Calu3 (cell line): ENCODE measurements around the gene PRKAA1. TPM values are rescaled to one million over a fixed set of nuclear protein-coding genes. Genes with fewer than 3 reads are reported as not detected.

Experiments
- BruUV-seq: library from RNA; stranded (reverse); fragments of 400-500 nt; replicated peaks from 2 replicates; lab custom pipeline; 2021; lab: Mats Ljungman, UMichigan
- CTCF ChIA-PET: fragments of 300-600 bp; sonication (Branson Sonifier 250); formaldehyde crosslinking; loops from one replicate; lab custom pipeline; 2022; ENCODE audit warnings: antibody characterized with exemption; lab: Charles Lee
- DNase-seq: peaks from one replicate; pipeline ENCODE4 v3.0.0; 2022
- H3K27ac Mint-ChIP-seq: one replicate; pipeline ENCODE4 v1.8.0; 2022; ENCODE audit warnings: mixed read lengths; ENCODE audit not compliant: unreplicated experiment
- H3K27me3 Mint-ChIP-seq: one replicate; pipeline ENCODE4 v1.8.0; 2022; ENCODE audit warnings: mixed read lengths; ENCODE audit not compliant: unreplicated experiment
- H3K36me3 Mint-ChIP-seq: one replicate; pipeline ENCODE4 v1.8.0; 2022; ENCODE audit warnings: mild to moderate bottlenecking, moderate library complexity, mixed read lengths; ENCODE audit not compliant: insufficient read depth, unreplicated experiment
- H3K4me1 Mint-ChIP-seq: one replicate; pipeline ENCODE4 v1.8.0; 2022; ENCODE audit warnings: mild to moderate bottlenecking, low read depth, mixed read lengths; ENCODE audit not compliant: unreplicated experiment
- H3K4me3 Mint-ChIP-seq: one replicate; pipeline ENCODE4 v1.8.0; 2022; ENCODE audit warnings: mild to moderate bottlenecking, low read depth, moderate library complexity, mixed read lengths; ENCODE audit not compliant: unreplicated experiment
- H3K9me3 Mint-ChIP-seq: one replicate; pipeline ENCODE4 v1.8.0; 2022; ENCODE audit warnings: low read depth, mixed read lengths; ENCODE audit not compliant: unreplicated experiment
- intact Hi-C: fragments of 100-400 bp; cut with micrococcal nuclease; formaldehyde crosslinking; loops from one replicate; pipeline ENCODE4 v1.10.0; 2022; ENCODE audit not compliant: unreplicated experiment
- total RNA-seq: library from RNA; stranded (reverse); gene quantifications from 2 replicates; pipeline ENCODE4 v1.2.3, GENCODE V29; 2022
- TF ChIP-seq, protein P1 (sequence below): fragments of 200-600 bp; IDR thresholded peaks from one replicate; pipeline ENCODE4 v1.8.0; 2022; ENCODE audit warnings: antibody characterized with exemption; ENCODE audit not compliant: unreplicated experiment

The PRKAA1 gene
- total RNA-seq, 1 experiment from 2014 or later = 118 TPM

DNA sequence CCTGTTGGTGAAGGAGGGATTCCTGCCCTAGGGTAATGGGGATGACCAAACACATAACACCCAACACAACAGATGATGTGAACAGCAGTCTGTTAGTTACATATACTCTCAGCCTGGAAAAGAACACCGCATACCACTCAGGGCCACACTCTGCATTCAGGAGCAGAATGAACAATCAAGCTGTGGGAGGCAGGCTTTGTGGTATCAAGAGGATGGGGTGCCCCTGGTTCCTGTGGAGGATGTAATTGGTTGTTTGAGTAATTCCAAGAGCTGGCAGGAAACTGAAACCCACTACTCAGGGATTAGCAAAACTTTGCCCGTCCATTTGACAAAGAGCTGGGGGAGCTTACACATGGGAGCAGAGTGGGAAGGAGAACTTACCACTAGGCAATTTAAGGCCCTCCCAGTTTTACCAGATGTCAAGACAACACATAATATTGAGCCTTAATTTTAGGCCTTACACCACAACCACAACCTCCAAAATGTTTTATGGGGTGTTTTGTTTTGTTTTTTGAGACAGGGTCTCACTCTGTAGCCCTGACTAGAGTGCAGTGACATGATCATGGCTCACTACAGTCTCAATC lies 15.6 kb upstream of the PRKAA1 start:
- no peaks in the 10 kb centered on the region for H3K36me3 Mint-ChIP-seq
- CTCF ChIA-PET = no interaction called here
- no peaks in the 10 kb centered on the region for H3K27me3 Mint-ChIP-seq
- DNase-seq = no peak
- intact Hi-C loops = no loop called here
- no peak overlapping the region for H3K27ac Mint-ChIP-seq
- TF ChIP-seq, protein P1, sequence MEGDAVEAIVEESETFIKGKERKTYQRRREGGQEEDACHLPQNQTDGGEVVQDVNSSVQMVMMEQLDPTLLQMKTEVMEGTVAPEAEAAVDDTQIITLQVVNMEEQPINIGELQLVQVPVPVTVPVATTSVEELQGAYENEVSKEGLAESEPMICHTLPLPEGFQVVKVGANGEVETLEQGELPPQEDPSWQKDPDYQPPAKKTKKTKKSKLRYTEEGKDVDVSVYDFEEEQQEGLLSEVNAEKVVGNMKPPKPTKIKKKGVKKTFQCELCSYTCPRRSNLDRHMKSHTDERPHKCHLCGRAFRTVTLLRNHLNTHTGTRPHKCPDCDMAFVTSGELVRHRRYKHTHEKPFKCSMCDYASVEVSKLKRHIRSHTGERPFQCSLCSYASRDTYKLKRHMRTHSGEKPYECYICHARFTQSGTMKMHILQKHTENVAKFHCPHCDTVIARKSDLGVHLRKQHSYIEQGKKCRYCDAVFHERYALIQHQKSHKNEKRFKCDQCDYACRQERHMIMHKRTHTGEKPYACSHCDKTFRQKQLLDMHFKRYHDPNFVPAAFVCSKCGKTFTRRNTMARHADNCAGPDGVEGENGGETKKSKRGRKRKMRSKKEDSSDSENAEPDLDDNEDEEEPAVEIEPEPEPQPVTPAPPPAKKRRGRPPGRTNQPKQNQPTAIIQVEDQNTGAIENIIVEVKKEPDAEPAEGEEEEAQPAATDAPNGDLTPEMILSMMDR = no peak
- H3K9me3 Mint-ChIP-seq = no peaks in the 10 kb centered on the region
- no peak overlapping the region for H3K4me3 Mint-ChIP-seq
- no peaks in the 10 kb centered on the region for H3K4me1 Mint-ChIP-seq
- no TSS peak for BruUV-seq

DNA sequence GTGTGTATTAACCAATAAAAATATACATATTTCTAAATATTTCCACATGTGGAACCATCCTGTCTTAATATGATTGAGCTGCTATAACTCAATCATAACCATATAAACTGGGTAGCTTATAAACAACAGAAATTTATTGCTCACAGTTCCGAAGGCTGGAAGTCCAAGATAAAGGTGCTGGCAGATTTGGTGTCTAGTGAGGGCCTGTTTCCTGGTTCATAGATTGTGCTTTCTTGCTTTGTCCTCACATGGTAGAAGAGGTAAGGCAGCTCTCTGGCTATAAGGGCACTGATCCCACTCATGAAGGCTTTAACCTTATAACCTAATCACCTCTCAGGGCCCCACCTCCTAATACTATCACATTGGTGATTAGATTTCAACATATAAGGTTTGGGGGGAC lies 14.0 kb upstream of the PRKAA1 start:
- Mint-ChIP-seq H3K9me3 (no peaks in the 10 kb centered on the region), H3K4me3 (no peak overlapping the region), H3K27me3 (no peaks in the 10 kb centered on the region), H3K27ac (no peak overlapping the region), H3K4me1 (no peaks in the 10 kb centered on the region), H3K36me3 (no peaks in the 10 kb centered on the region)
- CTCF ChIA-PET = no interaction called here
- TF ChIP-seq, protein P1 = no peak
- no peak for DNase-seq
- BruUV-seq = no TSS peak
- intact Hi-C loops = no loop called here

DNA sequence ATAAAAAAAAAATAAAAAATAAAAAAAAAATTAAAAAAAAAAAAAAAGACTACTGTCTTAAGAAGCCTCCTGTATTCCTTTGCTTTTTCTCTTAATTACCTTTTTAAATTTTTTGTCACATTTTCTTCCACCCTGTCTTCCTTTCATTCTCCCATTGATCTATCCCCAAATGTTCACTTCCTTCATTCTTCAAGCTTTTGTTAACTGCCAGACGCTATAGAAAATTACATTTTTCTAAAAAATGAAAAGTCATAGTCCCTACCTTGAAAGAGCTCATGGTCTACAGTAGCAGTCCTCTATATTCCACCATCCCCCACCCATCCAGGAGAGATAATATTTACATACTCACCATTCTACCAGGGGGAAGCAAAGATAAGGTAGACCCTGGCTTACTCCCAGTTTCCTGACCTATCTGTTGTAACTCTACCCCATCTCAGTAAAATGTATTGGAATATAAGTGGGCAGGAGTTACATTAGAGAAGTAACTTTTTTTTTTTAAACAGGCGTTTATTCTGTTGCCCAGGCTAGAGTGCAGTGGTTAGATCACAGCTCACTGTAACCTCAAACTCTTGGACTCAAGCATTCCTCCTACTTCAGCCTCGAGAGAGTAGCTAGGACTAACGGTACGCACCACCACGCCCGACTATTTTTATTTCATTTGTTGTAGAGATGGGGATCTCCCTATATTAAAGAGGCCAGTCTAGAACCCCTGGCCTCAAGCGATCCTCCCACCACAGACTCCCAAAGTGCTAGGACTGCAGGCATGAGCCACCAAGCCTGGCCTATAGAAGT lies 3.8 kb upstream of the PRKAA1 start:
- H3K4me1 Mint-ChIP-seq = peaks cover 12% of the 10 kb centered on the region
- H3K9me3 Mint-ChIP-seq = no peaks in the 10 kb centered on the region
- DNase-seq = no peak
- H3K36me3 Mint-ChIP-seq = peaks cover 20% of the 10 kb centered on the region
- CTCF ChIA-PET = interaction anchor here (1.5 kb wide), 1 partner anchor 39 kb away, joined by 3 read pairs; the partner anchor contains the start of gene CARD6
- TF ChIP-seq, protein P1 = no peak
- no TSS peak for BruUV-seq
- no peak overlapping the region for H3K27ac Mint-ChIP-seq
- intact Hi-C loops = no loop called here
- no peak overlapping the region for H3K4me3 Mint-ChIP-seq
- H3K27me3 Mint-ChIP-seq = no peaks in the 10 kb centered on the region

DNA sequence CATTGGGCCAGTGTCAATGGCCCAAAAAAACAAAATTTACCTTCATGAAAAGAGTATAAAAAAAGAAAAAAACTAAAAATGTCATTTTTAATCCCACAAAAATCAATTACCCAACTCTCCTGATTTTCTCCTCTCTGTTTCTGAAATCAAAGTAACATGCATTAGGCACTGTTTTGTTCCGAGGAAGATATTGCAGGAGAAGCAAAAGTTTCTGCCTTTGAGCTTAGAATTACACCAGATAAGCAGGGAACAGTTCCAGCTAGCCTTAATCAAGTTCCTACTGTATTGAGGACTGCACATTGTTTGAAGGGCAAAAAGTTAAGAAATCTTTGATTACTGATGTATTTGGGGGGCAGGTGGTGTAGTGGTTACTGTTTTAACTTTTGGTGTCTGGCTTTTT lies 1.1 kb upstream of the PRKAA1 start:
- intact Hi-C loops = no loop called here
- H3K36me3 Mint-ChIP-seq = peaks cover 40% of the 10 kb centered on the region
- H3K9me3 Mint-ChIP-seq = no peaks in the 10 kb centered on the region
- H3K4me3 Mint-ChIP-seq = peak overlapping the region; percentile 85
- TF ChIP-seq, protein P1 = no peak
- H3K27ac Mint-ChIP-seq = no peak overlapping the region
- CTCF ChIA-PET = interaction anchor here (0.6 to 2.4 kb wide), 3 partner anchors 15 to 44 kb away, joined by 3 to 7 read pairs (median 3); no protein-coding TSS in a partner anchor
- BruUV-seq = TSS peak; percentile 78
- H3K4me1 Mint-ChIP-seq = peaks cover 12% of the 10 kb centered on the region
- no peak for DNase-seq
- no peaks in the 10 kb centered on the region for H3K27me3 Mint-ChIP-seq
